H1 (cell line): ENCODE measurements around the gene CACNA1A. TPM values are rescaled to one million over a fixed set of nuclear protein-coding genes. Genes with fewer than 3 reads are reported as not detected.

Experiments used
- CTCF ChIA-PET: fragments of 300-600 bp; sonication (Branson Sonifier 250); formaldehyde crosslinking; loops from one replicate; lab custom pipeline; 2021; ENCODE audit not compliant: partially characterized antibody; lab: Charles Lee
- POLR2A ChIA-PET: fragments of 300-600 bp; sonication (Branson Sonifier 250); formaldehyde crosslinking; loops from one replicate; lab custom pipeline; 2021; ENCODE audit warnings: inconsistent platforms; ENCODE audit not compliant: partially characterized antibody; lab: Charles Lee
- DNase-seq, 2 experiments: peaks; one replicate each; pipeline versions ENCODE4 v3.0.0 to v3.0.0-alpha.2; 2010 to 2022; ENCODE audit warnings: low spot score in 2 of 2, low read depth in 1 of 2, mixed read lengths in 1 of 2
- FAIRE-seq: peaks from 2 replicates; lab custom pipeline; 2011; peaks lifted over from hg19 to GRCh38; lab: Jason Lieb, UNC
- H2AFZ ChIP-seq: 2 replicates; pipeline ENCODE4 v1.8.1; 2012; ENCODE audit warnings: low read length, inconsistent platforms
- H2AK5ac ChIP-seq: 2 replicates; pipeline ENCODE4 v1.6.1; 2013; ENCODE audit warnings: low read depth, low read length
- H2BK120ac ChIP-seq: replicated peaks from 2 replicates; pipeline ENCODE3; 2013; ENCODE audit warnings: low read depth, low read length, inconsistent platforms
- H2BK12ac ChIP-seq: 2 replicates; pipeline ENCODE4 v1.6.1; 2013; ENCODE audit warnings: low read depth, low read length
- H2BK15ac ChIP-seq: 2 replicates; pipeline ENCODE4 v1.6.1; 2013; ENCODE audit warnings: low read length
- H2BK20ac ChIP-seq: 2 replicates; pipeline ENCODE4 v1.6.1; 2013; ENCODE audit warnings: low read length
- H2BK5ac ChIP-seq: 2 replicates; pipeline ENCODE4 v1.6.1; 2013; ENCODE audit warnings: low read depth, low read length
- H3K14ac ChIP-seq: 2 replicates; pipeline ENCODE4 v1.6.1; 2013; ENCODE audit warnings: inconsistent platforms; ENCODE audit not compliant: insufficient read length
- H3K18ac ChIP-seq: 2 replicates; pipeline ENCODE4 v1.6.1; 2013; ENCODE audit warnings: low read length; ENCODE audit errors: extremely low read depth
- H3K23ac ChIP-seq: 2 replicates; pipeline ENCODE4 v1.6.1; 2013; ENCODE audit warnings: inconsistent platforms; ENCODE audit not compliant: insufficient read length
- H3K23me2 ChIP-seq: 2 replicates; pipeline ENCODE4 v1.6.1; 2013; ENCODE audit warnings: low read depth, low read length
- H3K27ac ChIP-seq: 2 replicates; pipeline ENCODE4 v1.6.1; 2011; ENCODE audit warnings: low read depth, low read length, inconsistent platforms
- H3K27me3 ChIP-seq, 4 experiments: replicated peaks in 1 of 4; 1 replicate in 1 of 4; 2 replicates in 3 of 4; pipeline versions ENCODE4 v1.6.1 to v1.8.1; 2011 to 2013; ENCODE audit warnings: low read length in 3 of 4, mild to moderate bottlenecking in 3 of 4, inconsistent platforms in 2 of 4, mixed read lengths in 2 of 4, moderate library complexity in 1 of 4; ENCODE audit not compliant: control insufficient read depth in 3 of 4, insufficient read depth in 3 of 4; ENCODE audit errors: extremely low read depth in 1 of 4
- H3K36me3 ChIP-seq, 4 experiments: 2 replicates each; pipeline versions ENCODE4 v1.6.1 to v1.8.1; 2011 to 2013; ENCODE audit warnings: mild to moderate bottlenecking in 4 of 4, low read length in 3 of 4, moderate library complexity in 2 of 4, control low read depth in 1 of 4, inconsistent platforms in 1 of 4; ENCODE audit not compliant: insufficient read depth in 4 of 4, control insufficient read depth in 2 of 4
- H3K4ac ChIP-seq: replicated peaks from 2 replicates; pipeline ENCODE3; 2013; ENCODE audit warnings: low read length, low read depth, mixed read lengths, inconsistent platforms; ENCODE audit not compliant: insufficient read length
- H3K4me1 ChIP-seq, 4 experiments: replicated peaks in 1 of 4; 1 replicate in 1 of 4; 2 replicates in 3 of 4; pipeline versions ENCODE4 v1.6.1 to v1.8.1; 2011 to 2013; ENCODE audit warnings: low read length in 3 of 4, inconsistent platforms in 2 of 4, mixed read lengths in 1 of 4; ENCODE audit not compliant: insufficient read depth in 4 of 4, control insufficient read depth in 3 of 4
- H3K4me2 ChIP-seq, 2 experiments: 2 replicates each; pipeline versions ENCODE4 v1.6.1 to v1.8.1; 2011 to 2013; ENCODE audit warnings: low read depth in 2 of 2, low read length in 2 of 2, control low read depth in 1 of 2, inconsistent platforms in 1 of 2, mild to moderate bottlenecking in 1 of 2; ENCODE audit not compliant: insufficient read depth in 1 of 2
- H3K4me3 ChIP-seq, 4 experiments: fragments of 200-600, 300-600 bp in 1 of 4; sonication (generic), shearing (Covaris generic), sonication (Bioruptor Twin) in 1 of 4; 2 replicates each; pipeline versions ENCODE4 v1.5.1 to v1.8.1; 2011 to 2016; ENCODE audit warnings: low read length in 4 of 4, low read depth in 3 of 4, control low read depth in 2 of 4, inconsistent platforms in 2 of 4, mild to moderate bottlenecking in 2 of 4, mixed read lengths in 1 of 4, moderate library complexity in 1 of 4; ENCODE audit not compliant: insufficient read depth in 2 of 4; ENCODE audit errors: extremely low read depth in 1 of 4
- H3K56ac ChIP-seq: replicated peaks from 2 replicates; pipeline ENCODE3; 2013; ENCODE audit warnings: low read depth, mild to moderate bottlenecking, mixed read lengths, low read length, inconsistent platforms; ENCODE audit not compliant: insufficient read length
- H3K79me1 ChIP-seq: 2 replicates; pipeline ENCODE4 v1.6.1; 2013; ENCODE audit warnings: low read depth, low read length, control low read depth
- H3K79me2 ChIP-seq, 2 experiments: 2 replicates each; pipeline versions ENCODE4 v1.6.1 to v1.8.1; 2012 to 2013; ENCODE audit warnings: low read length in 2 of 2, mild to moderate bottlenecking in 2 of 2, inconsistent platforms in 1 of 2; ENCODE audit not compliant: insufficient read depth in 2 of 2, control insufficient read depth in 1 of 2
- H3K9ac ChIP-seq, 4 experiments: replicated peaks in 1 of 4; 1 replicate in 1 of 4; 2 replicates in 3 of 4; pipeline versions ENCODE4 v1.6.1 to v1.8.1; 2011 to 2013; ENCODE audit warnings: low read depth in 3 of 4, low read length in 3 of 4, control low read depth in 2 of 4, mild to moderate bottlenecking in 2 of 4, moderate library complexity in 2 of 4, inconsistent platforms in 1 of 4; ENCODE audit errors: extremely low read depth in 1 of 4
- H3K9me3 ChIP-seq, 2 experiments: 2 replicates each; pipeline versions ENCODE4 v1.6.1 to v1.8.1; 2012 to 2013; ENCODE audit warnings: mild to moderate bottlenecking in 2 of 2, moderate library complexity in 2 of 2, control low read depth in 1 of 2, inconsistent platforms in 1 of 2, low read depth in 1 of 2, low read length in 1 of 2, mixed read lengths in 1 of 2; ENCODE audit not compliant: insufficient read depth in 2 of 2
- H4K20me1 ChIP-seq, 2 experiments: replicated peaks in 1 of 2; 2 replicates each; pipeline versions ENCODE3 to v1.8.1; 2011 to 2013; ENCODE audit warnings: inconsistent platforms in 2 of 2, low read length in 2 of 2, mild to moderate bottlenecking in 1 of 2; ENCODE audit not compliant: insufficient read depth in 2 of 2, control insufficient read depth in 1 of 2
- H4K5ac ChIP-seq: 2 replicates; pipeline ENCODE4 v1.6.1; 2013; ENCODE audit warnings: low read length, low read depth, mixed read lengths, inconsistent platforms; ENCODE audit not compliant: insufficient read length
- H4K8ac ChIP-seq: 2 replicates; pipeline ENCODE4 v1.8.0; 2013; ENCODE audit warnings: mild to moderate bottlenecking, moderate library complexity, low read length, inconsistent platforms; ENCODE audit not compliant: insufficient read depth; ENCODE audit errors: extremely low read depth
- H4K91ac ChIP-seq: replicated peaks from 2 replicates; pipeline ENCODE3; 2013; ENCODE audit warnings: low read length, mixed read lengths, inconsistent platforms; ENCODE audit not compliant: insufficient read length
- CEBPB ChIP-seq: IDR thresholded peaks from 2 replicates; pipeline ENCODE4 v1.6.1; 2012; ENCODE audit warnings: low read depth, low read length
- E2F6 ChIP-seq: IDR thresholded peaks from 2 replicates; pipeline ENCODE4 v1.6.1; 2012; ENCODE audit warnings: inconsistent platforms
- EZH2 ChIP-seq: fragments of 200-600 bp; sonication (generic); IDR thresholded peaks from 2 replicates; pipeline ENCODE4 v1.7.1; 2012; ENCODE audit warnings: low read depth, mild to moderate bottlenecking, moderate library complexity, low read length, inconsistent platforms; ENCODE audit not compliant: severe bottlenecking
- HDAC2 ChIP-seq, 2 experiments: fragments of 300-600 bp in 1 of 2; sonication (generic) in 1 of 2; IDR thresholded peaks; 2 replicates each; pipeline ENCODE4 v1.6.1; 2011 to 2012; ENCODE audit warnings: low read depth in 2 of 2, low read length in 2 of 2, mild to moderate bottlenecking in 2 of 2, moderate library complexity in 2 of 2, borderline replicate concordance in 1 of 2, inconsistent platforms in 1 of 2
- JUND ChIP-seq: IDR thresholded peaks from 2 replicates; pipeline ENCODE4 v1.6.1; 2011; ENCODE audit warnings: mild to moderate bottlenecking, improper control_type of control experiment, low read length
- NANOG ChIP-seq: IDR thresholded peaks from 2 replicates; pipeline ENCODE4 v1.6.1; 2011; ENCODE audit warnings: low read length, low read depth, mild to moderate bottlenecking, inconsistent platforms; ENCODE audit not compliant: insufficient read depth, poor library complexity, severe bottlenecking
- PHF8 ChIP-seq: fragments of 200-600 bp; sonication (generic); conservative IDR thresholded peaks from 2 replicates; pipeline ENCODE4 v1.7.1; 2012; ENCODE audit warnings: low read depth, mild to moderate bottlenecking, inconsistent platforms, low read length, moderate library complexity
- RBBP5 ChIP-seq: IDR thresholded peaks from 2 replicates; pipeline ENCODE4 v1.7.1; 2012; ENCODE audit warnings: low read depth, mild to moderate bottlenecking, inconsistent platforms, low read length, moderate library complexity, borderline replicate concordance
- SIRT6 ChIP-seq: IDR thresholded peaks from one replicate; pipeline ENCODE4 v1.7.1; 2012; ENCODE audit warnings: low read length, inconsistent platforms
- SP2 ChIP-seq: IDR thresholded peaks from 2 replicates; pipeline ENCODE4 v1.6.1; 2012; ENCODE audit warnings: mild to moderate bottlenecking, low read length, inconsistent platforms
- SP4 ChIP-seq: IDR thresholded peaks from 2 replicates; pipeline ENCODE4 v1.6.1; 2012; ENCODE audit warnings: low read length, inconsistent platforms
- ZNF274 ChIP-seq: IDR thresholded peaks from 2 replicates; pipeline ENCODE4 v1.7.0; 2012; ENCODE audit warnings: low read length, borderline replicate concordance; ENCODE audit errors: extremely low read depth
- WGBS, 2 experiments: shearing (Covaris generic) in 1 of 2; methylation state at CpG; one replicate each; pipeline versions ENCODE4 v1.1.6 to v1.1.7; 2013 to 2015; ENCODE audit warnings: low lambda C conversion rate in 2 of 2, mixed read lengths in 2 of 2, inconsistent platforms in 1 of 2, low coverage in 1 of 2, missing lambda C conversion rate in 1 of 2; ENCODE audit not compliant: insufficient replicate concordance in 2 of 2, insufficient coverage in 1 of 2, insufficient read length in 1 of 2; ENCODE audit errors: extremely low coverage in 1 of 2, missing lambda C conversion rate in 1 of 2; 5-methylcytosine and 5-hydroxymethylcytosine counted together
- polyA plus RNA-seq, 7 experiments: library from polyadenylated mRNA; depleted of rRNA in 3 of 7; stranded (reverse) in 5 of 7; unstranded in 2 of 7; fragments of >200 nt in 5 of 7; fragments of 200-250 nt in 2 of 7; gene quantifications; 1 replicate in 5 of 7; 2 replicates in 1 of 7; 4 replicates in 1 of 7; pipeline versions ENCODE4 v1.2.1 to v1.2.3, GENCODE V29; 2011 to 2013; ENCODE audit warnings: missing spikeins in 2 of 7, mixed read lengths in 2 of 7
- total RNA-seq: library from RNA; stranded (reverse); fragmentation: NEBNext Ultra II Directional; extraction: Animal tissue kit (Norgen Biotek cat#: 25700); gene quantifications from 2 replicates; pipeline ENCODE4 v1.2.1, GENCODE V29; 2021

CACNA1A gene
- total and polyA plus RNA-seq, 2 of the 8 experiments (the other 6 are each of a cell fraction or from before 2014, with no cell fraction given), result 10.7 to 25.3 TPM

GRCh38 chr19:13447978-13448377 lies 58.3 kb downstream of the CACNA1A start:
- no peak overlapping the region for H3K9ac ChIP-seq
- H3K14ac ChIP-seq, result no peak overlapping the region
- no peak overlapping the region for H2BK15ac ChIP-seq
- DNase-seq, result no peak
- FAIRE-seq, result no peak
- H2AK5ac ChIP-seq, result no peak overlapping the region
- no peaks in the 10 kb centered on the region for H3K79me1 ChIP-seq
- no peak overlapping the region for H2BK12ac ChIP-seq
- H3K4me2 ChIP-seq, result no peak overlapping the region
- H4K8ac ChIP-seq, result no peak overlapping the region
- no peak overlapping the region for H2BK120ac ChIP-seq
- no peaks in the 10 kb centered on the region for H3K4me1 ChIP-seq
- TF ChIP-seq PHF8 (no peak), JUND (no peak), SIRT6 (no peak), HDAC2 (IDR thresholded peaks at IDR 0.05; ENCODE audit: borderline replicate concordance in 1 of 2, low read depth in 2 of 2, low read length in 2 of 2) (no peak), SP4 (no peak), EZH2 (no peak), RBBP5 (no peak), ZNF274 (no peak), E2F6 (no peak), NANOG (no peak), CEBPB (no peak), SP2 (no peak)
- TF ChIP-seq, all 59 proteins: peak for 0
- Histone ChIP-seq H2BK5ac (no peak overlapping the region), H3K36me3 (peaks cover 0 to 21% (median 10%) of the 10 kb centered on the region in 4 experiments; a peak in 6 of 8 replicates), H3K9me3 (peaks cover 8 to 12% of the 10 kb centered on the region in 2 experiments; a peak in 3 of 4 replicates), H3K4me3 (no peak overlapping the region), H4K91ac (no peak overlapping the region), H4K20me1 (no peaks in the 10 kb centered on the region), H3K4ac (no peak overlapping the region), H4K5ac (no peak overlapping the region), H3K56ac (no peak overlapping the region), H3K27me3 (no peaks in the 10 kb centered on the region), H3K79me2 (no peaks in the 10 kb centered on the region), H3K27ac (no peak overlapping the region), H2AFZ (no peak overlapping the region), H3K23ac (no peak overlapping the region), H2BK20ac (no peak overlapping the region), H3K23me2 (no peaks in the 10 kb centered on the region), H3K18ac (no peak overlapping the region)
- CTCF ChIA-PET, result interaction anchor here (0.6 to 1.0 kb wide), 3 partner anchors 12 to 914 kb away, joined by 3 to 6 read pairs (median 5); no protein-coding TSS in a partner anchor
- WGBS, 2 experiments, result 92% methylated on average over 6 of the region's 6 CpGs; no CpG with 5 or more reads in 1 of the 2 experiments
- POLR2A ChIA-PET, result interaction anchor here (1.2 kb wide), 1 partner anchor 17 kb away, joined by 3 read pairs; no protein-coding TSS in a partner anchor
